Heart left ventricle (tissue), 16 donors: ENCODE results near the gene CDK6. TPM values are rescaled to one million over a fixed set of nuclear protein-coding genes. Genes with fewer than 3 reads are reported as not detected.

Experiments used
- ATAC-seq, 4 donors: fragments of 200-7000 bp; cut with Tn5 transposase; one replicate each; pipeline ENCODE4 v1.9.1; 2020 to 2022; ENCODE audit warnings: moderate library complexity in 4 of 4, mild to moderate bottlenecking in 3 of 4, moderate number of reproducible peaks in 1 of 4
- DNase-seq, 5 donors: peaks; one replicate each; pipeline ENCODE4 v3.0.0-alpha.2; 2020
- H3K27ac ChIP-seq, 12 donors: fragments of 200-600 bp; sonication (generic) in 4 of 12; one replicate each; pipeline versions ENCODE4 v1.5.0 to v1.8.0; 2016 to 2022; ENCODE audit warnings: mild to moderate bottlenecking in 2 of 12
- H3K27me3 ChIP-seq, 9 donors: fragments of 200-600 bp; sonication (generic) in 2 of 9; one replicate each; pipeline versions ENCODE4 v1.5.1 to v1.8.0; 2016 to 2022; ENCODE audit warnings: mild to moderate bottlenecking in 3 of 9
- H3K36me3 ChIP-seq, 9 donors: fragments of 200-600 bp; sonication (generic) in 2 of 9; one replicate each; pipeline versions ENCODE4 v1.5.0 to v1.8.0; 2018 to 2022; ENCODE audit warnings: mild to moderate bottlenecking in 2 of 9
- H3K4me1 ChIP-seq, 12 donors: fragments of 200-600 bp; sonication (generic) in 4 of 12; one replicate each; pipeline versions ENCODE4 v1.5.0 to v1.8.0; 2016 to 2022; ENCODE audit warnings: mild to moderate bottlenecking in 3 of 12
- H3K4me3 ChIP-seq, 12 donors: fragments of 200-600 bp; sonication (generic) in 4 of 12; one replicate each; pipeline versions ENCODE4 v1.5.0 to v1.8.0; 2017 to 2022; ENCODE audit warnings: mild to moderate bottlenecking in 9 of 12, moderate library complexity in 4 of 12
- H3K9me3 ChIP-seq, 12 donors: fragments of 200-600 bp; sonication (generic) in 4 of 12; one replicate each; pipeline versions ENCODE4 v1.5.0 to v1.8.0; 2016 to 2022; ENCODE audit warnings: mild to moderate bottlenecking in 1 of 12
- POLR2A ChIP-seq, 2 donors: fragments of 450-650 bp; IDR thresholded peaks; one replicate each; pipeline ENCODE4 v1.6.1; 2017; ENCODE audit warnings: antibody characterized with exemption in 2 of 2, mild to moderate bottlenecking in 2 of 2, moderate library complexity in 2 of 2
- WGBS, 4 donors: extraction: QIAGEN DNeasy Blood & Tissue Kit in 2 of 4; methylation state at CpG; one replicate each; pipeline versions ENCODE4 v1.1.5 to v1.1.7; 2013 to 2018; 5-methylcytosine and 5-hydroxymethylcytosine counted together
- intact Hi-C, 10 donors: fragments of 100-400 bp; cut with DNase I; formaldehyde crosslinking; loops; one replicate each; pipeline versions ENCODE4 v1.11.1 to v1.14.2; 2022
- polyA plus RNA-seq, 2 donors: library from polyadenylated mRNA; stranded (reverse); fragments of 200-250 nt; gene quantifications; one replicate each; pipeline ENCODE4 v1.2.3, GENCODE V29; 2013
- total RNA-seq, 9 donors: library from RNA; depleted of rRNA in 2 of 9; stranded (reverse); fragments of >200 nt in 2 of 9; fragmentation: NEBNext Ultra II Directional in 3 of 9; extraction: Animal tissue kit (Norgen Biotek cat#: 25700) in 3 of 9; gene quantifications; one replicate each; pipeline versions ENCODE4 v1.1.0 to v1.2.4, GENCODE V29; 2016 to 2023
- TF ChIP-seq, protein P1 (sequence below), 12 donors: fragments of 200-600 bp; sonication (generic) in 4 of 12; IDR thresholded peaks; one replicate each; pipeline versions ENCODE4 v1.5.0 to v1.8.0; 2018 to 2022; ENCODE audit warnings: antibody characterized with exemption in 12 of 12, mild to moderate bottlenecking in 5 of 12
- donor health status: ischemic (EF 13 %, LVEDD 7.1; RV severe dilation, severe dysfunction).
- donor health status: healthy with polysubstance abuse.
- donor health status: DM: no; HTN: yes; CAD: no.
- donor health status: DM: no; HTN: no; CAD: no.
- donor health status: ischemic (EF 25% LVEDD 6.9; RV normal size, moderate dysfunction).
- donor health status: ischemic (EF 25% LVEDD 5.7; RV mildly dilated, moderate dysfunction).
- donor health status: healthy.
- donor health status: DM: yes; HTN: yes; CAD: no.
- donor health status: ischemic (EF 35%, LVEDD 5.7; RV mildly dilated, moderate dysfunction).
- donor health status: nonischemic (EF 11% LVEDD 7.7; RV severe dilation, severe dysfunction).
- donor health status: DM: yes; HTN: yes; CAD: no.
- donor health status: PGD.
- donor health status: ischemic (EF 29% LVEDD 5.4; RV normal size, mild dysfunction).
- donor health status: nonischemic (EF 23%, LVEDD 6.1; RV moderate dilation, normal function).

The CDK6 gene
- total and polyA plus RNA-seq, 11 donors, result 2.2 to 40.5 (median 18.7) TPM

DNA sequence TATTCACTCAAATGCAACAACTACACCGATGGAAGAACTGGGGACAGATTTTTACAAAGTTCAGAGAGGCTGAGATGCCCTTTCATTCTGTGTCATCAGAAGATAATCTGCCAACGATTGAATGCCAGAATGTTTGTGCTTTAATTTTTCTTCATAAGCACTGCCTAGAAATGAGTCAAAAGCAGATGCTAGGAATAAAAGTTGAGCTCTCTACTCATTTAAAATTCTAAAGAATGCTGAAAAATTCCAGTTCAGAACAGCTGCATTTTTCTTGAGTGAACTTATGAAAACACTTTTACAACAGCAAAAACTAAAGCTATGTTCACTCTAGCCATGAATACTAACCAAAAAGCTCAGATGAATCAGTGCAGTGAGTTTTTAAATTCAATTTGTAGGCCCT lies 223.9 kb downstream of the CDK6 start:
- H3K27me3 ChIP-seq, result no peaks in the 10 kb centered on the region
- WGBS, 4 donors, result 65 to 74% (median 70%) methylated on average over 2 of the region's 2 CpGs
- ATAC-seq (no peak), DNase-seq (no peak)
- H3K9me3 ChIP-seq, result no peaks in the 10 kb centered on the region
- H3K36me3 ChIP-seq, result peaks cover 0 to 49% (median 35%) of the 10 kb centered on the region in 9 donors
- TF ChIP-seq POLR2A (IDR thresholded peaks at IDR 0.05), result no peak
- TF ChIP-seq, protein P1, sequence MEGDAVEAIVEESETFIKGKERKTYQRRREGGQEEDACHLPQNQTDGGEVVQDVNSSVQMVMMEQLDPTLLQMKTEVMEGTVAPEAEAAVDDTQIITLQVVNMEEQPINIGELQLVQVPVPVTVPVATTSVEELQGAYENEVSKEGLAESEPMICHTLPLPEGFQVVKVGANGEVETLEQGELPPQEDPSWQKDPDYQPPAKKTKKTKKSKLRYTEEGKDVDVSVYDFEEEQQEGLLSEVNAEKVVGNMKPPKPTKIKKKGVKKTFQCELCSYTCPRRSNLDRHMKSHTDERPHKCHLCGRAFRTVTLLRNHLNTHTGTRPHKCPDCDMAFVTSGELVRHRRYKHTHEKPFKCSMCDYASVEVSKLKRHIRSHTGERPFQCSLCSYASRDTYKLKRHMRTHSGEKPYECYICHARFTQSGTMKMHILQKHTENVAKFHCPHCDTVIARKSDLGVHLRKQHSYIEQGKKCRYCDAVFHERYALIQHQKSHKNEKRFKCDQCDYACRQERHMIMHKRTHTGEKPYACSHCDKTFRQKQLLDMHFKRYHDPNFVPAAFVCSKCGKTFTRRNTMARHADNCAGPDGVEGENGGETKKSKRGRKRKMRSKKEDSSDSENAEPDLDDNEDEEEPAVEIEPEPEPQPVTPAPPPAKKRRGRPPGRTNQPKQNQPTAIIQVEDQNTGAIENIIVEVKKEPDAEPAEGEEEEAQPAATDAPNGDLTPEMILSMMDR (IDR thresholded peaks at IDR 0.05), result no peak
- H3K4me3 ChIP-seq, result no peak overlapping the region
- no peak overlapping the region for H3K27ac ChIP-seq
- intact Hi-C loops, result no loop called here
- H3K4me1 ChIP-seq, result peaks cover 0 to 16% (median 0%) of the 10 kb centered on the region in 12 donors

GRCh38 chr7:92611735-92612134 lies 224.6 kb downstream of the CDK6 start:
- Histone ChIP-seq H3K27ac (no peak overlapping the region), H3K4me1 (peaks cover 0 to 16% (median 0%) of the 10 kb centered on the region in 12 donors), H3K27me3 (no peaks in the 10 kb centered on the region), H3K4me3 (no peak overlapping the region), H3K9me3 (no peaks in the 10 kb centered on the region), H3K36me3 (peaks cover 0 to 41% (median 27%) of the 10 kb centered on the region in 9 donors)
- intact Hi-C loops, result no loop called here
- DNase-seq, result no peak
- ATAC-seq, result no peak
- no peak for TF ChIP-seq POLR2A (IDR thresholded peaks at IDR 0.05)
- TF ChIP-seq, protein P1 (IDR thresholded peaks at IDR 0.05), result no peak

GRCh38 chr7:92609921-92610518 lies 226.4 kb downstream of the CDK6 start:
- intact Hi-C loops, result no loop called here

More at GRCh38 chr7:92609921-92610518, 226.4 kb downstream of the CDK6 start:
- Histone ChIP-seq H3K27ac (no peak overlapping the region), H3K27me3 (no peaks in the 10 kb centered on the region), H3K36me3 (peaks cover 0 to 24% (median 10%) of the 10 kb centered on the region in 9 donors), H3K4me1 (peaks cover 0 to 16% (median 0%) of the 10 kb centered on the region in 12 donors), H3K4me3 (no peak overlapping the region), H3K9me3 (no peaks in the 10 kb centered on the region)
- WGBS, 4 donors, result 39 to 50% (median 41%) methylated on average over 5 of the region's 5 CpGs
- ATAC-seq, result no peak
- DNase-seq, result no peak
- no peak for TF ChIP-seq POLR2A (IDR thresholded peaks at IDR 0.05)
- TF ChIP-seq, protein P1 (IDR thresholded peaks at IDR 0.05), result peak in 10 of 12 donors; percentile 8 to 45 (median 32)
